Heart right ventricle (tissue), 16 donors: Measurements from ENCODE around the gene SF3B3. TPM values are rescaled to one million over a fixed set of nuclear protein-coding genes. Genes with fewer than 3 reads are reported as not detected.
A peak's percentile ranks its signal among the peaks of the same experiment; 100 is the strongest.

Experiments used
- ATAC-seq, 8 donors: fragments of 200-7000 bp; cut with Tn5 transposase; one replicate each; pipeline ENCODE4 v1.9.1; 2020; ENCODE audit warnings: mild to moderate bottlenecking in 8 of 8, moderate library complexity in 8 of 8, moderate number of reproducible peaks in 1 of 8
- DNase-seq, 2 donors: peaks; one replicate each; pipeline ENCODE4 v3.0.0-alpha.2; 2020
- H3K27ac ChIP-seq, 10 donors: fragments of 200-600 bp; sonication (generic) in 2 of 10; one replicate each; pipeline versions ENCODE4 v1.5.0 to v1.8.0; 2020 to 2022; ENCODE audit warnings: mild to moderate bottlenecking in 3 of 10
- H3K27me3 ChIP-seq, 7 donors: fragments of 200-600 bp; one replicate each; pipeline ENCODE4 v1.8.0; 2021 to 2022; ENCODE audit warnings: mild to moderate bottlenecking in 2 of 7
- H3K36me3 ChIP-seq, 9 donors: fragments of 200-600 bp; sonication (generic) in 1 of 9; one replicate each; pipeline versions ENCODE4 v1.5.0 to v1.8.0; 2020 to 2022; ENCODE audit warnings: mild to moderate bottlenecking in 2 of 9
- H3K4me1 ChIP-seq, 9 donors: fragments of 200-600 bp; sonication (generic) in 1 of 9; one replicate each; pipeline versions ENCODE4 v1.5.0 to v1.8.0; 2020 to 2022; ENCODE audit warnings: mild to moderate bottlenecking in 4 of 9
- H3K4me3 ChIP-seq, 10 donors: fragments of 200-600 bp; sonication (generic) in 2 of 10; one replicate each; pipeline versions ENCODE4 v1.5.0 to v1.8.0; 2020 to 2022; ENCODE audit warnings: mild to moderate bottlenecking in 7 of 10, moderate library complexity in 2 of 10
- H3K9me3 ChIP-seq, 11 donors: fragments of 200-600 bp in 10 of 11; sonication (generic) in 2 of 11; one replicate each; pipeline versions ENCODE4 v1.5.0 to v1.8.0; 2013 to 2022; ENCODE audit warnings: mild to moderate bottlenecking in 2 of 11, control low read depth in 1 of 11, moderate library complexity in 1 of 11
- WGBS, 2 donors: extraction: QIAGEN DNeasy Blood & Tissue Kit; methylation state at CpG; one replicate each; pipeline ENCODE4 v1.1.7; 2013; ENCODE audit warnings: inconsistent platforms in 1 of 2; 5-methylcytosine and 5-hydroxymethylcytosine counted together
- intact Hi-C, 10 donors: fragments of 100-400 bp; cut with DNase I; formaldehyde crosslinking; loops; one replicate each; pipeline versions ENCODE4 v1.11.1 to v1.14.2; 2022
- long read RNA-seq, 3 donors: library from polyadenylated mRNA; unstranded; transcript quantifications; one replicate each; pipeline ENCODE4 v2.0.0, GENCODE V29; 2020 to 2021
- polyA plus RNA-seq, 2 donors: library from polyadenylated mRNA; stranded (reverse); fragments of 200-250 nt; gene quantifications; one replicate each; pipeline ENCODE4 v1.2.3, GENCODE V29; 2013
- total RNA-seq, 10 donors: library from RNA; stranded (reverse); fragmentation: NEBNext Ultra II Directional in 3 of 10; extraction: Animal tissue kit (Norgen Biotek cat#: 25700) in 3 of 10; gene quantifications; one replicate each; pipeline versions ENCODE4 v1.2.1 to v1.2.4, GENCODE V29; 2021 to 2023
- TF ChIP-seq, protein P1 (sequence below), 9 donors: fragments of 200-600 bp; sonication (generic) in 2 of 9; IDR thresholded peaks; one replicate each; pipeline versions ENCODE4 v1.5.0 to v1.8.0; 2021 to 2022; ENCODE audit warnings: antibody characterized with exemption in 9 of 9, mild to moderate bottlenecking in 5 of 9, moderate library complexity in 1 of 9
- donor health status: Arrhythmogenic right ventricular cardiomyopathy.
- donor health status: ischemic (EF 13 %, LVEDD 7.1; RV severe dilation, severe dysfunction).
- donor health status: healthy with polysubstance abuse.
- donor health status: DM: no; HTN: yes; CAD: no.
- donor health status: DM: no; HTN: no; CAD: no.
- donor health status: ischemic (EF 25% LVEDD 6.9; RV normal size, moderate dysfunction).
- donor health status: ischemic (EF 25% LVEDD 5.7; RV mildly dilated, moderate dysfunction).
- donor health status: healthy.
- donor health status: DM: yes; HTN: yes; CAD: no.
- donor health status: Ischemic cardiomyopathy.
- donor health status: ischemic (EF 35%, LVEDD 5.7; RV mildly dilated, moderate dysfunction).
- donor health status: nonischemic (EF 11% LVEDD 7.7; RV severe dilation, severe dysfunction).
- donor health status: DM: yes; HTN: yes; CAD: no.
- donor health status: PGD.
- donor health status: ischemic (EF 29% LVEDD 5.4; RV normal size, mild dysfunction).
- donor health status: nonischemic (EF 23%, LVEDD 6.1; RV moderate dilation, normal function).

SF3B3 gene
- total RNA-seq (100 to 1,000 TPM; 121 to 188 (median 163) TPM), polyA plus RNA-seq (10 to 100 TPM; 45.4 to 71.4 TPM)
- long read RNA-seq, donor 1, full-length matches to known transcripts = 24 of 71 reads
- long read RNA-seq, donor 1, partial matches to known transcripts = 43 of 71 reads
- long read RNA-seq, donor 1, other reads (novel, unspliced or antisense) = 4 of 71 reads
- long read RNA-seq, donor 2, full-length matches to known transcripts = 22 of 63 reads
- long read RNA-seq, donor 2, partial matches to known transcripts = 37 of 63 reads
- long read RNA-seq, donor 2, other reads (novel, unspliced or antisense) = 4 of 63 reads
- long read RNA-seq, donor 3, full-length matches to known transcripts = 72 of 269 reads
- long read RNA-seq, donor 3, partial matches to known transcripts = 176 of 269 reads
- long read RNA-seq, donor 3, other reads (novel, unspliced or antisense) = 21 of 269 reads

DNA sequence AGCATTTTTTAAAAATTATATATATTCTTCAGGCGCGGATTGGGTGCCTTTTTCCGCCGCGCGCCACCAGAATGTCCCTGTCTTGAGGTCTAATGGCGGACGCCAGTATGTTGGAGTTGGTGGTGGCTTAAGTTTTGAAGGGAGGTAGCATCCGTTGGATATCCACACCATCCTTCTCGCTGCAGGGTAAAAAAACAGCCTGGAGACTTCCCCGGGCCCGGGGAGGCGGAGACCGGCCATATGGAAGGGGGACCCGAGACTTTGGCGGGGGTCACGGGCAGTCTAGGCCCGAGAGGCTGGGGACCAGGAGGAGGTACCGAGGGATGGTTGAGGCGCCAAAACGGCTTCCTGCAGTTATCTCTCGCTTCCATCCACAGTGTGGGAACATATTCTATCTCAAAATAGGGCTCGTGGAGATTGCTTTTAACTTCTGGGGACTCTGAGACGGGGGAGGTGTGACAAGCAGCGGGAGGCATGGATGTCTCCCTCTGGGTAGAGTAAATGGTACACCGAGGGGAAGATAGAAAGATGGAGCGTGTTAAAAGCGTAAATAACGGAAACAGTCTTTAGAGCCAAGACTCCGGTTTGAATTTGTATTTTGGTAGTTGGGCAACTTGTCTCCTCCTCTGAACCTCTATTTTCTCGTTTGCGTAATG is at the start of gene SF3B3:
TSS of gene SF3B3 (plus strand) at position 74 of the 656 bp plus-strand sequence. CDS start 2,841 bp downstream, outside the sequence.
- peaks cover 7 to 62% (median 47%) of the 10 kb centered on the region in 9 donors for H3K4me1 ChIP-seq
- 0 to 1% methylated on average over 32 of the region's 32 CpGs for WGBS, 2 donors
- peak; percentile 82 to 91 (median 88) for ATAC-seq
- TF ChIP-seq, protein P1, sequence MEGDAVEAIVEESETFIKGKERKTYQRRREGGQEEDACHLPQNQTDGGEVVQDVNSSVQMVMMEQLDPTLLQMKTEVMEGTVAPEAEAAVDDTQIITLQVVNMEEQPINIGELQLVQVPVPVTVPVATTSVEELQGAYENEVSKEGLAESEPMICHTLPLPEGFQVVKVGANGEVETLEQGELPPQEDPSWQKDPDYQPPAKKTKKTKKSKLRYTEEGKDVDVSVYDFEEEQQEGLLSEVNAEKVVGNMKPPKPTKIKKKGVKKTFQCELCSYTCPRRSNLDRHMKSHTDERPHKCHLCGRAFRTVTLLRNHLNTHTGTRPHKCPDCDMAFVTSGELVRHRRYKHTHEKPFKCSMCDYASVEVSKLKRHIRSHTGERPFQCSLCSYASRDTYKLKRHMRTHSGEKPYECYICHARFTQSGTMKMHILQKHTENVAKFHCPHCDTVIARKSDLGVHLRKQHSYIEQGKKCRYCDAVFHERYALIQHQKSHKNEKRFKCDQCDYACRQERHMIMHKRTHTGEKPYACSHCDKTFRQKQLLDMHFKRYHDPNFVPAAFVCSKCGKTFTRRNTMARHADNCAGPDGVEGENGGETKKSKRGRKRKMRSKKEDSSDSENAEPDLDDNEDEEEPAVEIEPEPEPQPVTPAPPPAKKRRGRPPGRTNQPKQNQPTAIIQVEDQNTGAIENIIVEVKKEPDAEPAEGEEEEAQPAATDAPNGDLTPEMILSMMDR (IDR thresholded peaks at IDR 0.05) = no peak
- intact Hi-C loops = loop anchor here in 6 of 10 donors (5.0 to 10.0 kb wide), 4 partner anchors 139 to 251 kb away; no protein-coding TSS in a partner anchor
- peak within 1 kb of the TSS; percentile 77 to 94 (median 88) for H3K27ac ChIP-seq
- H3K9me3 ChIP-seq = no peaks in the 10 kb centered on the region
- DNase-seq = peak in 1 of 2 donors; percentile 74
- peaks cover 0 to 41% (median 10%) of the 10 kb centered on the region in 9 donors for H3K36me3 ChIP-seq
- no peaks in the 10 kb centered on the region for H3K27me3 ChIP-seq
- H3K4me3 ChIP-seq = peak within 1 kb of the TSS; percentile 66 to 98 (median 83)

DNA sequence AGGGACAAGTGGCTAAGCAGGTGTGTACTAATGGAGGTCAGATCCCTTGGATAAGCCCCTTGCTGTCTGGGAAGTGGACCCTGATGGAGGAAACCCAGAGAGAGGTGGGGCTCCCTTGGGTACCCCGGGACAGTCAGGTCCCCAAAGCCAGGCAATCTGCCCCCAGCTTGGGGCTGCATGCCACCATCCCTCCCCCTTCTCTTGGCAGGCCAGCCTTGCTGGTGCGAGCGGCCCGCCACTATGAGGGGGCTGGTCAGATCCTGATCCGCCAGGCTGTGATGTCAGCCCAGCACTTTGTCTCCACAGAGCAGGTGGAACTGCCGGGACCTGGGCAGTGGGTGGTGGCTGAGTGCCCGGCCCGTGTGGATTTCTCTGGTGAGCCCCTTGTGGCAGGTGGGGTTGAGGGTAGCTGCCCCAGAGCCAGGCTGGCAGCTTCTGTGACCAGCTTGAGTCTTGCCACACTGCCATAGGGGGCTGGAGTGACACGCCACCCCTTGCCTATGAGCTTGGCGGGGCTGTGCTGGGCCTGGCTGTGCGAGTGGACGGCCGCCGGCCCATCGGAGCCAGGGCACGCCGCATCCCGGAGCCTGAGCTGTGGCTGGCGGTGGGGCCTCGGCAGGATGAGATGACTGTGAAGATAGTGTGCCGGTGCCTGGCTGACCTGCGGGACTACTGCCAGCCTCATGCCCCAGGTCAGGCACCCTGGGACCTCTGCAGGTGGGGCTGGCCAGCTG is 49.1 kb upstream of the SF3B3 start:
- H3K27ac ChIP-seq = no peak overlapping the region
- ATAC-seq (no peak), DNase-seq (no peak)
- peaks cover 0 to 76% (median 16%) of the 10 kb centered on the region in 9 donors for H3K36me3 ChIP-seq
- TF ChIP-seq, protein P1 (IDR thresholded peaks at IDR 0.05) = no peak
- H3K9me3 ChIP-seq = no peaks in the 10 kb centered on the region
- 93% methylated on average over 21 to 22 of the region's 22 CpGs for WGBS, 2 donors
- H3K27me3 ChIP-seq = no peaks in the 10 kb centered on the region
- peaks cover 0 to 28% (median 22%) of the 10 kb centered on the region in 9 donors for H3K4me1 ChIP-seq
- no peak overlapping the region for H3K4me3 ChIP-seq
- intact Hi-C loops = loop anchor here in 5 of 10 donors (5.0 to 10.0 kb wide), 3 partner anchors 80 to 102 kb away; no protein-coding TSS in a partner anchor

DNA sequence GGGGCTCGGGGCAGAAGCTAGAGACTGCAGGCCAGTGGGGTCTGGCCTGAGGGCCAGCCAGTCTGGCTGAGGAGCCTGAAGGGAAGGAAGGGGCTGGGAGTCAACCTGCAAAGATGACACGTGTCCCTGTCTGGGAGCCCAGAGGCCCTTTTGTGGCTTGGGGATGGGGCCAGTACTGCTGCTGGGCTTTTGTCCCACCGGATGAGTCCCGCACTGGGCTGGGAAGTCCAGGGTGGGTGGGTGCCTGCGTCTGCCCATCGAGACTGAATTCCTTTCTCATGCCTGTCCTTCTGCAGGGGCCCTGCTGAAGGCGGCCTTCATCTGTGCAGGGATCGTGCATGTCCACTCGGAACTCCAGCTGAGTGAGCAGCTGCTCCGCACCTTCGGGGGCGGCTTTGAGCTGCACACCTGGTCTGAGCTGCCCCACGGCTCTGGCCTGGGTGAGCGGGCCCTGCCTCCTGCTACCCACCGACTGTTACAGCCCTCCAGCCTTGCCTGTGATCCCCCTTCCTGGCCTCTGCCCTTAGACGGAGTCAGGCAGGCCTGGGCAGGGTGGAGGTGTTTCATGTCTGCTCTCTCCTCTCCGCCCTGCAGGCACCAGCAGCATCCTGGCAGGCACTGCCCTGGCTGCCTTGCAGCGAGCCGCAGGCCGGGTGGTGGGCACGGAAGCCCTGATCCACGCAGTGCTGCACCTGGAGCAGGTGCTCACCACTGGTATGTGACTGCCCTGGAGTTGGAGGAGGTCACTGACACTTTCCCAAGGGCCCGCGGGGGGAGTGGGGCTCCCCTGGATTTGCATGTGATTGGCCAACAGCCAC is 48.4 kb upstream of the SF3B3 start:
- Histone ChIP-seq H3K27ac (no peak overlapping the region), H3K4me3 (no peak overlapping the region), H3K27me3 (no peaks in the 10 kb centered on the region), H3K9me3 (no peaks in the 10 kb centered on the region), H3K4me1 (peaks cover 0 to 35% (median 30%) of the 10 kb centered on the region in 9 donors), H3K36me3 (peaks cover 0 to 82% (median 19%) of the 10 kb centered on the region in 9 donors)
- ATAC-seq (no peak), DNase-seq (no peak)
- intact Hi-C loops = loop anchor here in 3 of 10 donors (5.0 to 10.0 kb wide), 2 partner anchors 80 to 103 kb away; no protein-coding TSS in a partner anchor
- 89 to 91% methylated on average over 24 of the region's 24 CpGs for WGBS, 2 donors
- TF ChIP-seq, protein P1 (IDR thresholded peaks at IDR 0.05) = no peak
